CD4-positive, alpha-beta T cell treated with Interleukin-17A for 1 hour (primary cell): ENCODE data around the gene VTI1A.
A peak's percentile ranks its signal among the peaks of the same experiment; 100 is the strongest.
"Not testable (repeated sequence)": the region's sequence is repeated elsewhere in the genome, so short reads cannot be mapped to it uniquely, and the experiment has no call there.

Source experiments
- DNase-seq: peaks from one replicate; pipeline ENCODE4 v3.0.0-alpha.2; 2020

Gene VTI1A

DNA sequence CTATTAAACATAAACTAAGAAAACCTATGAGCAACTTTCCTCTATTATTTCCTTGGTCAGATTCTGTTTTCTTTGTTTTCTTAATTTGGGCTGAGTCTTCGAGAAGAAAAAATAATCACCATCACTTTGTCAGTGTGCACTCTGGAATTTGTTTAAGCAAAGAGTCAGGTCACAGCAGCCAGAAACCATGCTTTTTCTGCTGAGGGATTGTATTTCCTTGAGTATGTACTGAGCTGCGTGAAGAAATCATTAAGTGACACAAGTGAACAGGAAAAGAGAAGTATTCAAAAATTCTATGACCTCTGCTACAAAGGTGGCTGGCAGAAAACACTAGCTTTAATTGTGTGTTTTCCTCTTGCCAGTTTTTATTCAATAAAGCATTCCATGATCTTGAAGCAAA lies 249.6 kb downstream of the VTI1A start:
- DNase-seq = no peak

DNA sequence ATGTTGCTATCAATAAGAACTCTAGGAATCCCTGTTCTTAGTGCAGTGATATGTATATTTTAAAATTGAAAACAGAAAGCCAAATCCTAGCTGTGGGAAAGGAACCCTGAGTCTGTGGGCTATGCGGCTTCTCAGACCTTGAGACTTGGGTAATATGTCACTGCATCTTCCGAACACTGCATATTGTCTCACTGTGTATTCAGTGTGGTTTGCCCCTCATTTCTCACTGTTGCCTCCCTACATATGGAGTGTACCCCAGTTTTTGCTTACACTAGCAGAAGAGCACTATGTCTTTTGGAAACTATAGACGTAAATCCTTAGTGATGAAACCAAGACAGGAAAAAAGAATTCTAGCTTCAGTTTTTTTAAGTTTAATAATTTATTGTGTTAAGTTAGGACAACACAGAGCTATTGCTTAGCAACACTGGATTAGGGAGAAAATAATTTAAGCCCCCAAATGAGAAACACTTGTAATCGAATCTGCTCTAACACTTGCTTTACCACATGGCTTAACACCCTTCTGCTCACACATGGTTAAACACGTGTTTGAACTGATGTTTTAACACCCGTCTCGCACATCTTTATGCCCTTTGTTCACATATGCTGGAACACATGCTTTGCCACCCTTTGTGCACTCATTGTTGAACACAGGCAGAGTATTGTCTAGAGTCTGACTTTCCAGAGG lies 251.3 kb downstream of the VTI1A start:
- no peak for DNase-seq

DNA sequence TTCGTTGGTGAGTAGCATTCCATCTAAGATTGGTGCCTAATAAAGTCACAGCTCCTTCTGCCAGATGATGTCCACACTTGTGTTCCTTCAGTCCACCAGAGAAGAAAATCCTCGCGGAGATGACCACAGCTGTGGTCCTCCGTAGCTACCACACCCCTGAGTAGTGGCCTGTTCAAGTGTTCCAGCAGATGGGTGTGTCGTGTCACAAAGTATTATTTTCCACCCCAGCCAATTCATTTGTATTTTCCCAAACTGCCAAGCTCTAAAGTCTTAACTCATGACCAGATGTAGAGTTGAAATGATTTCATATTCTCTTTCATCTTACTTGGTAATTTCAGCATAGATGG lies 251.8 kb downstream of the VTI1A start:
- DNase-seq = no peak

DNA sequence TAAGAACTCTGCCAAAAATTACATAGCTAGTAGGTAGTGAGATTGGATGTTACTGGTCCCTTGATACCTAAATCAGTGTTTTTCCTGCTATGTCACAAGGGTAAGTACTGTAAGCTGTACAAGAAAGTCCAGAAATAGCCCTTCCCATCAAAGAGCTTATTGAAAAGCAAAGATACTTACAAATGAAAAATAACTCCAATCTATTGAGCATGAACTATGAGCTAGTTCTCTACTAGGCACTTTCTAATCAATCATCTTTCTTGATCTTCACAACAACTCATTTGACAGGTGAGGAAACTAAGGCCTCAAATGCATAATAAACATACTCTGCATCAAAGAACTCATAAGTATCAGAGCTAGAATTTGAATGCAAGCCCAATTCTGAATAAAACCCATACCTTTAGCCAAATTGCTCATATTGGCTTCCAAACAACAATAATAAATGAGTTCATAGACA lies 253.2 kb downstream of the VTI1A start:
- DNase-seq = no peak

DNA sequence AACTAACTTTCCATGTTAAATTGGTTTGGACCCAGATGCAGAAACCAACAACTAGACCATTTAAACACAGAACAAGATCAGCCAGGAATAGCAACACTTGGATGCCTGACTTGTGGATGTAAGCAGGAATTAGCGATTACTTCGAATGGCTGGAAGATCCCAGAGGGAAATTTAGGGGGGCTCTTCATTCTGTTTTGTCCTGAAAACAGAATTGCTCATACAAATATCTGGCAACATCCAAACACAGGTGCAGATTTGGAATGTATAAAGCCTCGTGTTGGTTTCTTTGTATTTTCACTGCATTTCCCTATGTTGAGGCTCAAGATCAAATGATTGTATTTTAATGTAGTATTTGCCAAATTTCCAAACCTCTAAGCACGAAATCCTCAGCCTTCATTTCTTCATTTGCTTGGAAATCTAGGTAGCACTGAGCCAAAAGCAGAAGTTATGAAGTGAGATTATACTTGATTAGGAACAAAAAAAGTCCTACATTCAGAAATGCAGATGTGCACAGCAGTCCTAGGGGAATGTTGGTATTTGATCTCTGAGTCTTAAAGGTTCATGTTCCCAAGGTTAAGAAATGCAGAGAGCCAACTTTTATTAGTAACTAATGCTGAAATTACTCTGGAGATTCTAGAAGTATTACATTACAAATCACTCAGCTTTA lies 254.3 kb downstream of the VTI1A start:
- DNase-seq = no peak

DNA sequence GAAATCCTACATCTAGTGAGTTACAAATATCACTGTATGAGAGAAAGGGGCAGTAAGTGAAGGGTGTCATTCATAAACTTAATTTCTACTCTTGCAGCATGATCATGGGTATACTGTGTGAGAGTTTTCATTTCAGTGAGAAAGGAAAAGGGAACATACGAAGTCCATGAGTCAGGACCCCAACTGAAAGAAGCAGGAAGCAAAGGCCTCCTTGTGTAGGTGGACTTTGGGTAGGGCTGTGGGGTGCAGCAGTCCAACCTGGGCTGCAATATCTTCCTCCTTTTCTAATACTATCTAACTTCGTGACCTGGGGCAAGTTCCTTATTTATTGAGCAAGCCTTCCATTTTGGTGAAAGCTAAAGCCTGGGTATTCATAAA lies 254.9 kb downstream of the VTI1A start:
- no peak for DNase-seq

DNA sequence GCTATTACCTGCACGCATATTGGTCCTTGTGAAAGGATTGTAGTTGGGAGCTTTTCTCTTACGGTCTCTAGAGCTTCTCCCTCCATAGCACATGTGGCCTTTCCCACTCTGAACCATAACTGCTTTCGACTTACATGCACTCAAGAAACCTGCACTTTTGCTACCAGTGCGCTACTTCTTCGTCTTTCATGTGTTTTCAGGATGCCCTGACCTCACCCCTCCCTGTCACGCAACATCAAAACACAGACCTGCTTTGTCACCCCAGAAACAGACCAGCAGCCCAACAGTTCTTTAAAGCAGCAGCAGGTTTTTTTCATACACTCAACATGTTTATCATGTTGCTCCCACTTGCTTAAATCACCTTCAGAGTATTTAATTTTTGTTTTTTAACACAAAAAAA lies 259.6 kb downstream of the VTI1A start:
- no peak for DNase-seq

DNA sequence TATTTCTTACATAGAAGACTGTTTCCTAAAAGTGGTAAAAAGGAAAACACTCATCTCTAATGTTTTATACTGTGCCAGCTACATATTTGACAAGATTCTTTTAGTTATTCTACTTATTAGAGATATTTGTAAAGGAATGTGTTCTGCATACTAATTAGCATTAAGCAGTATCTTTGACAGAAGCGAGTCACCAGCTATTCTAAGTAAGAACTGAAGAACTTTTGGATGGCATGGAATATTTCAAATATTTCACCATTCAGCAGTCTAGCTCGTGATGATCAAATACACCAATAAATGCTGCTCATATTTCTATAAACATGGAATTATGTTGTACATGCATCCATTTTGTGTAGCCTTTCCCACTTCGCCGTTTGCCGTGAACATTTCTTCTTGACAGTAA lies 261.4 kb downstream of the VTI1A start:
- no peak for DNase-seq

DNA sequence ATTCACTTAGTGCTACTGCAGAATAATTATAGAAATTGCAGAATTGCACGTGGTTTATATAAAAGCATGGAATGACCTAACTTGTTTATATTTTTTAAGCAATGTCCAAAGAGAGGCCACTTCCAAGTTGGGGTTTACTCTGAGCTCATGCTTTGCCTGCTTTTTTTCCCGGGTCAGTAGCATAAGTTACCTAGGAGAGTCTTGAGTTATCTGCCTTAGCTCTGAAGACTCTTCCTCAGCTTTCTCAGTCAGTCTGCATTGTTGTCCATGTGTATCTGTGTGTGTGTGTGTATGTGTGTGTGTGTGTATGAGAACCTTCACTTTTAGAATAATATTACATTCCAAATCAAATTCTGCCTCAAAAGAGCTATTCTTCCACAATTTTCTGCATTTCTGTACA lies 263.5 kb downstream of the VTI1A start:
- DNase-seq = no peak

DNA sequence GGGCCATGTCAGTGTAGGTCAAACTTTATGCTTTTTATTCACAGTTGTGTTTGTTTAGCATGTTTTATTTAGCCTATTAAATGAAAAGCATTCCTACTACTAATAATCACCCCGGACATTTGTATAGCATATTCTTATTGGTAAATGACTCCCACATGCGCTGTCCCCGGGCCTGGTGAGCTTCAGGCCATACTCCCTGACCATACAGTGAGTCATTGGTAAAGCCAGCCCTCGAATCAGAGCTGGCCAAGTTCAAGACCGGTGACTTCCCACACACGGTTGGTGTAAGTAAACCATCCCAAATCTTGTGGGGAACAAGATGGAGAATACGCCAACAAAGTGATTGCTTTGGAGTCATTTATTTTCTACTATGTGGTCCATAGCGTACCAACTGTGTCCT lies 264.4 kb downstream of the VTI1A start:
- DNase-seq = no peak

DNA sequence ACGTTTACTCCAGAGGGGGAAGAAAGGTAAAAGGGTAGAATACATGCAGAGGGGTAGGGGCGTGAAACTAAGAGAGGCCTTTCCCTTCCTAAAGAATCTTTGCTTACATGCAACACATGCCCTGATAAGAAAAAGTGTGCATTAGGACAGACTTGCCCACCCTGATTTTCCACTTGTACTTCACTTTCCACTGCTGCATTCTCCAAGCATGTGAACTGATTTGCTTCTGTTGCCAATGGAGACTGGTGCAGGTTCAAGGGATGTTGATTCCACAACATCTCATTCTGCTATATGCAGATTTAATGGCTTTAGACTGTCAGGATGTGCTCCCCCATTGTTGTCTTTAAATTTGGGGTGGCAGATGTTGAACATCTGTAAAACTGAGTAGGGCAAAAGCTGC lies 265.5 kb downstream of the VTI1A start:
- DNase-seq = no peak

DNA sequence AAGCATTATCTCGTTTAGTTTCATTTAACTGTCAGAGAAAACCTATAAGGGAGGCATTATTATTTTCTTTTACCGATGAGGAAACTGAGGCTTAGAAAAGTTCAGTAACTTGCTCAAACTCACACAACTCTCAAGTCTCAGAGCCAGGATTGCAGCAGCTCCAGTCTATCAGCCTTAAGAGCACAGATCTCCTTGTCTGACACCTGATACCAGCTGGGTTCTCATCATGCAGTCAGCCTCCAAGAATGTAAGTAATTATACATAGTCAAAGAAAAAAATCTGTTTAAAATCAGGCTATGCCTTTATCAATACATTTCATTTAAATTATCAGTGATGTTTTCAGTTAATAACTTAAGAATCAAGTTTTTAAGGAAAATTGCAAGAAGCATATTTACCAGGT lies 266.4 kb downstream of the VTI1A start:
- DNase-seq = no peak

DNA sequence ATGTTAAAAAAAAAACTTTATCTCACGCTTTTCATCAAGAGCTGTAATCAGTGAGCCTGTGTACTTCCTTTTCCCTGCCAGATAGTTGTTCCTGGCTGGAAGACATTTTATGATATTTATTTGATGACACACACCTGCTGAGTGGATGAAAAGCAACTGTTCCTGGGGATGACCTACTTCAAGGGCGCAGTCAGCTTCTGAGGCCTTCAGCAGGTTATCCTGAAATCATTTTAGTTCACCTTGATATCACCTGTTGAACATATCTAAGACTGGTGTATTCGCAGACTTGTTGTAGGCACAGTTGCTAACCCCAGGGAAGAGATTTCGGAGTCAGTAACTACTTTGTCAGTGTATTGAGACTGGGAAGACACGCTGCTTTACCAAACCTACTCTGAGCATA lies 268.6 kb downstream of the VTI1A start:
- DNase-seq = no peak

DNA sequence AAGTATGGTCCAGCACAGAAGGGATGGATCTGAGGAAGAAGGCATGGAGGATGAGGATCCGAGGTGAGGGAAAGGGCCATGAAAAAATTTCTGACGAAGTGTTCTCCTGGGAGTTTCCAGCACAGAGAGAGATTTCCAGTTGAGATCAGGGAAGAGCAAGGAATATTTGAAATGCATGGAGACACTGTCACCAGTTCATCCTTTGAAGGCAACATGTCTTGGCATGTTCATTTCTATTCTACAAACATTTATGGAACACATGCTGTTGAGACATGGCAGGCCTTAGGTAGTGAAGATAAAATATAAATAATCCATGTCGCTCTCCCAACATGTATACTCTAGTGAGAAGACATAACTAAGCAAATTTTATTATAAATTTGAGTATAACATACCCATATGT lies 269.1 kb downstream of the VTI1A start:
- no peak for DNase-seq

DNA sequence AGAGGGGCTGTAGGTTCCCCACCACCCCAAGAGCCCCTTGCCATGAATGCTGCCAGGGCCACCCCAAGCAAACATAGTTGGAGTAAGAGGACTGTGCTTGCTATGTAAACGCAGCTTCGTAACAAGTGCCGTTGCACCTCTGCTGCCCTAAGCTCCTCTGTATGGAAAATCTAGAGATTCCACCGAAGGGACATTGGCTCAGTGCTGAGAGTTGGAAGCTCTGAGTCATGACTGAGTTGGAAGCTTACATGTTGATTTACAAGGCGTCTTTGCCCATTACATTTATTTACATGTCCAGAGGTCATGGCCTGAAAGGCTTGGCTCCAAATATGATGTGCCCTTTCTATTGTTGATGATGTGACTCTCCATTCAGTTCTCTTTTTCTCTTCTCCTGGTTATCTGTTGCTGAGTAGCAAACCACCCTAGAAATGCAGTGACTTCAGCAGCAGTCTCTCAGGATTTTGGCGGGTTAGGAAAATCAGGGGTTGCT lies 270.0 kb downstream of the VTI1A start:
- DNase-seq = no peak

DNA sequence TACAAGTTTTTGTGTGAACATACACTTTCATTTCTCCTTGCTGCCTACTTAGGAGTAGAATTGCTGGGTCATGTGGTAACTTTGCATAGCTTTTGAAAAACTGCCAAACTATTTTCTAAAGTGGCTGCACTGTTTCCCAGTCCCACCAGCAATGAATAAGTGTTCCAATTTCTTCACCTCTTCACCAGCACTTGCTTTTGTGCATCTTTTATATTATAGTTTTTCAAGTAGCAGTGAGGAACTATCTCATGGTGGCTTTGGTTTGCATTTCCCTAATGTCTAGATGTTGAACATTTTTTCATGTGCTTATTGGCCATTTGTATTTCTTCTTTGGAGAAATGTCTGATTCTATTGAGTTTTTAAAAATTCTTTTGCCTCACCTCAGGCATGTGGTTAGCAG lies 273.2 kb downstream of the VTI1A start:
- no peak for DNase-seq

DNA sequence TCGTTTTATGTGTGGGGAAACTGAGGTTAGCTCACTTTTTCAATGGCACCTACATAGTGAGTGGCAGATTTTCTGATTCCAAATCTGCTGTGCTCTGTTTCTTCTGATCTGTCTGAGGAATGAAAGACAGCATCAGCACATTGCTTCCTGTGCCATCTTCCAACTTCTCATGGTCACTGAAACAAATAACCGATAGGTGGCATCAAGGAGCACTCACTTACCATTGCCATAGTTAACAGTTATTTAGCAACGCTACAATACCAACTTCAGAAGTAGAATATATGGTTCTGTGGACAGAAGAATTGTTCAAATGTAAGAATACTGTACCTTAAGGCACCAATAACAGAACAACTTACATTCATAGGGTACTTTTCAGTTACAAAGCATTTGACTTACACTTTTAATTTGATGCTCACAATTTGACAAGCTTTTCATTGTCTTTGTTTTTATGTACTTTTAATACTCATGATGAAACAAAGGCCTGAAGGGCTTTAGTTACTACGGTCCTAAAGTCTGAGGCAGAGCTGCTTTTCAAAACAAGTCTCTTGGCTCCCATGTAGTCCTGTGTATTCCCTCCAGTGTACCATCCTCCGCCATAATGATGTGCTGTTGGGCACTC lies 274.2 kb downstream of the VTI1A start:
- DNase-seq = peak; percentile 51

DNA sequence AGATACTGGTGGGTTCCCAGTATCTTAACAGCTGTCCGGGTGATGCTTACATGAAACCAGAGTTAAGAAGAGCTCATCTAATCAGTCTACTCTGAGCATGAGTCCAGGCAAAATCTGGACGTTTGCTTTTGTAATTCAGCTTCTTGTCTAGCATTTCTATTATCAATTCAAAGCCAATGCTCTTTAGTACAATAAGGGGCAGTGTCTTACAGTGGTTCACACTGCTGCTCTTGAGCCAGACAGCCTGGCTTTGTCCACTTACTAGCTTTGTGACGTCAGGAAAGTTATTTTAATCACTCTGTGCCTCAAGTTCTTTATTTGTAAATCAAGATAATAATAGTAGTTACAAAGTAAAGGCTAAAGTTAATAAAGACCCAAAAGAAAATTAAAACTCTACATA lies 275.7 kb downstream of the VTI1A start:
- no peak for DNase-seq

DNA sequence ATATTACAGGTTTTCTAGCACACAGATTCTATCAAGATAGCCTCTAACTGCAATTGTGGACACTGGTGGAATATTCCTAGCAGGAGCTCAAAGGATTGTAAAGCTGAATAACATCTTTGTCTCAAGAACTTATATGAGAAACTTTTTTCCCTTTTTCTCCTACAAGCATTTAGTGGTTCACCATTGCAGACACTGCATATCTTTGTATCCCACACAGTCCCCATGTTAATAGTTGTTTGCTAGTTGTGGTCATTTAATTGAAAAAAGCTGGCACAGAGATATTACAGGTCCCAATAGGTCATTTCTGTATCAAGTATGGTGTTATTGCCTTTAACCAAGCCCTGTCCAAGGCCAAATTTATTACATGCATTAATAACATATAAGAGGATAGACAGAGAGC lies 276.9 kb downstream of the VTI1A start:
- DNase-seq = no peak

DNA sequence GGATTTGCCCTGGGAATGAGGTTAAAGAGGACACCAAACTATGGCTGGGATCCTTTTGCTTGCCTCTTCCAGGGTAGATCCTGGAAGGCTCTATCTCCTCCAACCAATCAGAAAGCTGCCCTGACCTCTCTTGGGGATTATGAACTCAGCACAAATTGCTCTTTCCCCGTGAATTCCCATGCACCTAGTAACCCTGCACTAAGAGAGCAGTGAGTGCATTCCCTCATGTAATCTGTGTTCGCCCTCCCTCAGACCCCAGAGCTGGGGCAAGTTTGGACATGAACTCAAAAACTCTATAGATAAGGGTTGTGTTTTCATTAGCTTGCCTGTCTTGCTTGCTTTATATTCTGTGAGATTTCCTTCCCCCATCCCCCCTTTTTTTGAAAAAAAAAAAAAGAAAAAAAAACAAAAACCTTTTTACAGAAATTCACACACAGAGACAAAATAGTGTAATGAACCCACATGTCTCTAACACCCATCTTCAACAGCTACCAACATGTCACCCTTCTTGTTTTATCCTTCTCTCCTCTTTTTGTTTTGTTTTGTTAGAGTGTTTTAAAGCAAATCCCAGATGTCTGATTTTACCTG lies 277.5 kb downstream of the VTI1A start:
- no peak for DNase-seq

DNA sequence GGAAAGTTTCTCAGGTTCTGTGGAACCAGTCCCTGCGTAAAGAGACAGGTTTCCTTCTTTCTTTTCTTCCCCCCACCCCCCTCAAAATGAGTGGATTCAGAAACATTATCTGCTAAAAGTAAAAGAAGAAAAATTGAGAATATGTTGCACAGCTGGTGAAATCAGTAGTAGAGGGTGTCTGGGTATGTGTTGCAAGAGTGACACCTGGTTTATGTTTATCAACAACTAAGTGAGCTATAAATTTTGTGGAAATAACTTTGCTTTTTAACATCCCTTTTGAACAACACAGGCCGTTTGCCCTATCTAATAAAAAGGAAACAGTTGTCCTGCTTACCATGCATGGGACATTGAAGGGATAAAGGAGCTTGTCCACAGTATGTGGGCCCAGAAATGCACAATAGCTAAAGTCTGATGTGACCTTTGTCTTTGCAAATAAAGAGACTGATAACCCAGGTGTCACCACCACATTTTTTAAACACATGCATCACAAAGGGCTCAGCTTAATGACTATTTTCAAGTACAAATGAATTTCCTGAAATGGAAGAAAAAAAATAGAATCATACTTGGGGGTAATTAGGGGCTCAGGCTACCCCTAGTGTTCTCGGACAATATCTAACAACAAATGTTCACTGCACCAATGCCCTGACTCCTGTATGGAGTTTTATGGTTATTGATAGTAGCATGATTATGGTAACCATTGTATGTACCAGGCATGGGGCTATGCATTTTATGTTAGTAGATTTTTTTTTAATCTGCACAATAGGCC lies 281.3 kb downstream of the VTI1A start:
- DNase-seq = no peak

DNA sequence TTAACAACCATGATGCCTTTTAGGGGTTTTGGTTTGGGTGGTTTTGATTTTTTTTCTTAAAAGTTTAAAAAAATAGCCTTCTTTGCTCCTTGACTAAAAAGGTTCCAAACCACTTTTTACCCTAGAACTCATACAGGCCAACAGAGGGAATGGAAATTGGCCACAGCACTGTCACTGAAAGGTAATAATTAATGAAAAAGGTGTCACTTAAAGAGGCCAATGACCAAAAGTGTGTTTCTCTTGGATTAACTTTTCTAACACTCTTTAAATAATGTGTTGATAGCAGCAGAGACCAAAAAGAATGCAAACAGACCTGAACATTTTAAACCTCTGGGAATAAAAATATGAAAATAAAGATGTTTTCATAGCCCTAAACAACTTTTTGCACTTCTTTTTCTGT lies 282.0 kb downstream of the VTI1A start:
- no peak for DNase-seq

DNA sequence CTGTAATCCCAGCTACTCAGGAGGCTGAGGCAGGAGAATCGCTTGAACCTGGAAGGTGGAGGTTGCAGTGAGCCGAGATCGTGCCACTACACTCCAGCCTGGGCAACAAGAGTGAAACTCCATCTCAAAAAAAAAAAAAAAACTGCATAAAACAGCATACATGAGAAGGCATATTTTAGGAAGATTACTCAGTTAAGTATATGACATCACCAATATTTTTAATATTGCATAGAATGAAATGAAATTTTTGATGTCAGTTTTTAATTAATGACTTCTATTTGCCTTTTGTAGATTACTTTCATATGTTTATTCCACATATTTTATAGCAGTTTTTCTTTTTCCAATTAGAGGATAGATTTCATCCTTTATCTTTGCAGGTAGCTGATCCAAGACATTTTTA lies 284.4 kb downstream of the VTI1A start:
- not testable (repeated sequence) for DNase-seq
